SHP77 treated with DMSO at 0.1 percent for 48 hours (cell line): ENCODE measurements around the gene ARL15.
A peak's percentile ranks its signal among the peaks of the same experiment; 100 is the strongest.

Experiments used
- DNase-seq: peaks from one replicate; lab custom pipeline; 2025; lab: John Stamatoyannopoulos, UW

ARL15 gene

DNA sequence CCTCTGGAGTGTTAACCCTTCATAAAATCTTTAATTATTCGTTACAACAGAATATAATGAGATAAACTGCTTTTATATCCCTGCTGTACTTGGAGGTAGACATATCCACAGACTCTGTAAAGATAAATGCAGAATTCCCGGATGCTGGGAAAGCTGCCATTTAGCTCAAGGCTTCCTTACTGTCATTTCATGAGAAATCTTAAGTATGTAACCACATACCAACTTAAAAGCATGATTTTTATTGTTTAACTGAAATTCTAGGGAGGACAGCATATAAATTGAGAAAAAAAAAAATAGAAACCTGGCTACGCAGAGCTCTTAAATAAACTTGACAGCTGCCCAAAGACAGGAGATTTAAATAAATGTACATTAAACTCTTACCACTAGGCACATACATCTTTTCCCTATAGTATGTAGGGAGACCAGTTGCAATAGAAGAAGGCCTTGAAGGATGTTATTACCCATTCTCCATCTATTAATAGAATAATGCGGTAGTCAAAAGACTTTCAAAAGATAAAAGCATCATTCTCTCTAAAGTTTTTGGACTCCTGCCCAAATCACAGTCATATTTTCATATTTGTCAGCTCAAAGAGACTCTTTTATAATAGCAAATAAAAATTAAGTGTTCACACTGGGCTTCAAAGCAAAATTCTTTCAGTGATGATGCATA lies 376.1 kb downstream of the ARL15 start:
- DNase-seq, result no peak

DNA sequence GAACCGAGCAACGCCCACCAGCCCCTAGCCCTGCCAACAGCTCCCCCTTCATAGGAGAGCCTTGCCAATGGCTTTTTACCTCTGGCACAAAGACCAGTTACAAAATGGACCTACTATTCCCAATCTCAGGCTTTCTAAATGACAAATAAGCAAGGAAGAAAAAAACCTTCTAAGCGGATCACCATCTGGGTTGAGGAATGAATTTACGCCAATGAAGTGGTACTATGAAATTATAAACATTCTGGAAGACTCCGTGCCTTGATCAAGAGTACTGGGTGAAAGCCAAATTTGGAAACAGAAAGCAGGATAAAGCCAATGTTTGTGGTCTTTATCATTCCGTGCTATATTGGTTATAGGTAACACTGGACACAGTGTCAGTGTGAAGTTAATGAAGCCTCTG lies 378.0 kb downstream of the ARL15 start:
- DNase-seq, result no peak

DNA sequence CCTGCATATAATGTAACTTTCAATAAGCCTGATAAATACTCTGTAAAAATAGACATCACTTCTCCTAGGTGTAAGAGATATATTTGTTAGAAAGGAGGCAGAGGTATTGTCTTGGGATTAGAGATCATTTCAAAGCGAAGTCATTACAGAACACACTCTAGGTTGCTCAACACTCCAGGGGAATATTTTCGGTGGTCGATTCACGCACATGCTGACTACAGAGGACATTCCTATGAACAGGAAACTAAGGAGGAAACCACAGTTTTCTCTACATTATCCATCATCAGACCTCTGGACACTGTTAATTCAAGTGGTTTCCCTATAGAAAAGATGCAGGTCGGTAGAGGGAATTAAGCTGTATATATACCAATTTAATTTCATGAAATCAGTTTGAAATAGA lies 379.9 kb downstream of the ARL15 start:
- no peak for DNase-seq

DNA sequence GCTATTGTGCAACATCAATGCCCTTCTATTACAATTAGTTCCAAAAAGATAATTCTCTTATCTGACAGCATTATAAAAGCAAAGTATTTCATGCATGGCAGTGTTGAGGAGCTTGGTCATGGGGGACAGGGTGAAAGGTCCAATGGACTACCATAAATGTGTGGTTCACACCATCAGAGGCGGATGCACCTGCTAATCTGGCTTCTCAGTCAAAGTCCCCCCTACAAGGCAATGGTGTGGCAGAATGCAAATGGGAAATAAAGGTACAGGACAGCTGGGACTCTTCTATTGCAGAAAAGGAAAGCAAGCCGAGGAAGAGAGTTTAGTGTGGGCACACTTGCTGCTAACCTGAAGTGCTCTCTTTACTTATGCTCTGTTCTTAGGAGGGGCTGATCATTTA lies 380.8 kb downstream of the ARL15 start:
- no peak for DNase-seq

DNA sequence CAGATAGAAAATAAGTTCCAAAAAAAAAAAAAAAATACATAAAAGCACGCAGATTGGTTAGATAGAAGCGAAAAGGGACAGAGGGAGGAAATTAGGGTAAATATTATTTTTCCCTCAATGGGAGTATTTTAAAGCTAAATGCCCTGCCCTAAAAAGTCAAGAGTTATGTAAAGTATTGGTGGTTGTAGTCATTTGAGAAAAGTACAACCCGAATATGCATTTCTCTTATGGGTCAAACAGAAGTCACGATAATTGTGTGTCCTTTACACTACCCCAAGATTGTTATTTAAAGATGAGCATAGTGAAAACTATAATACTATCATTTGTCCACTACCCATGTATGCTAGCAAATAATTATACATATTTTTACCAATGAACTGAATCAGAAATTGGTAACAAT lies 381.2 kb downstream of the ARL15 start:
- no peak for DNase-seq

DNA sequence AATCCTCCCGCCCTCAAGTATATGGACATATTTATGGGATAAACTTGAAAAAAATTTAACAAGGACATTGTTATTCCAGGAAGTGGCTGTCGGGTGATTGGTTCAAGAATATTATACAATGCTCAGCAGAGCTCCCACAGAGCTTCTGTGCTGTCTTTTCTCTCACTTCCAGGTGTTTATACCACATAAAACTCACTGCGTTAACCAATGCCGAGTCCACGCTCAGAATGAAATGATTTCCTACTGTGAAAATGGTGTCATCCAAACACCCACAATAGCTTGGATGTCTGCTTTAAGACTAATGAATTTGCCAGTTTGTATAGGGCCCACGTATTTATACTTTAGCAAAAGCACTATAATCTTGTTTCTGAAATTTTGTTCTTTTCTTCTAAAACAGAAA lies 381.7 kb downstream of the ARL15 start:
- no peak for DNase-seq

DNA sequence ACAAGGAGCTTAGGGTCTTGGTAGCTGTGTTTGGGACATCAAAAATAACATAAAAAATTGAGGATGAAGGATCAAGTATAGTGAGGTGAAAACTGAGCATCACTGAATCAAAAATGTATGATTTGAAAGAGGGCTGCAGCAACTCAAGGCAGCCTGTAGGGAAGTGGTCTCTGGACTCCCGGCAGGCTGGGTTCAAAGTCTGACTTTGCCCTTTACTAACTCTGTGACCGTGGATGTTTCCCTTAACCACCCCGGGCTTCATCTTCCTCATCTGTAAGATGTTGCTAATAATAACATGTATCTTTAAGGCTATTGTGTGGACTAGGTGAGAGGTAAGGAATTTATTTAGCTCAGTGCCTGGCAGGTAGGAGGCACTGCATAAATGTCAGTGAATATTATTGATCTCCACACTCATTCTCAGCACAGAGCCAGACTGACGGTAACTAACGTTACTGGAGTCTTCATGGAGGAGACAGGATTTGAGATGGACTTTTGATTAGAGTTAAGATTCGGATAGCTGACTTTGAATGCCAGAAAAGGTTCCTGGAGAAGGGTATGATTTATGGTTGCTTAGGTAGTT lies 382.6 kb downstream of the ARL15 start:
- DNase-seq, result no peak

DNA sequence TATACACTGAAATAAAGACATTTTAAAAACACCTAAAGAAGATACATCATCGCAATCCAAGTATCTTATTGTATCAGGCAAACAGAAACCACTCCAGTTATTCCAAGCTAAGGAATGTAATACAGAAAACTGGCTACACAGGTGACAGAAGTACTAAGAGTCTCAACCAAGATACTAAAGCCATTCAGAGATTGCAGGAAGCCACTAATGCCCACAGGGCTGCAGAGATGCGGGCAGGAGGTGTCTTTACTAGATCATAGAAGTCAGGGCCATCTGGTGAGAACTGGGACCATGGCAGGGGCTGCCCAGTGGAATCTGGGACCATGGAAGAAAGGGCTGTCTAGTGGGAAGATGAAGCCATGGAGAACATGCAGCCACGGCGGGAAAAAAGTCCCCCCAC lies 384.3 kb downstream of the ARL15 start:
- DNase-seq, result no peak

DNA sequence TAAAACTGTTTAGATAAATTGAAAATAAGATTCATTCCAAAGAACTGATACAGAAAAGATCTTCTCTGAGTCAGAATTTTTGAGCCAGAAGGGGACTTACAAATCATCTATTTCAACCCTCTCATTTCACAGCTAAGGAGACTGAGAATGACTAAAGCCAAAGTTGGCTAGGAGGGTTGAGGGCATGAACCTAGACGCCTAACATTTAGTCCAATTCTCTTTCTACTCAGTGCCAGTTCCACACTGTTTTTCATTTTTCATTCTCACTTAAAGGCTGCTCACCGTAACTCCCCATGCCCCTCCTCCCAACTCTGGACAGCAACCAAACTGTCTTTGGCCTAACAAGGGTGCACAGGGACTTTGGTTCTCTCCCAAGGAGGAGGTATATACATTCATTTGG lies 386.0 kb downstream of the ARL15 start:
- DNase-seq, result no peak

DNA sequence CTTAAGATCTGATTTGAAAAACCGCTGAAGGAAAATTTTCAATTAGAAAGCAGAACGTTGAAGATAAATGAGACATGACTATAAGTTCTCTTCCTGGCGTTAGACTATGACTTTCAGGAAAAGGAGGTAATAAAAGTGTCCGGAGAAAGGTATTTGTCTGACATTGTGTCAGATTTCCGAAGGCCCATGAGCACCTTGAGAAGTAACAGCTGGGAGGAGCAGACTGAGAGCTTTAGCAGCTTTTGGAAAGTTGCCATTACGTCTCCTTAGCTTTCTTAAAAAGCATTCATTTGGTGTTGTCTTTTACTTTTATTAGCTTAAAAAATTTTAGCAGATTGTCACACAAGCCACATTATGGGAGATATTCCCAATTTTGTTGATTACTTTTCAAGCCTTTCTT lies 386.4 kb downstream of the ARL15 start:
- no peak for DNase-seq

DNA sequence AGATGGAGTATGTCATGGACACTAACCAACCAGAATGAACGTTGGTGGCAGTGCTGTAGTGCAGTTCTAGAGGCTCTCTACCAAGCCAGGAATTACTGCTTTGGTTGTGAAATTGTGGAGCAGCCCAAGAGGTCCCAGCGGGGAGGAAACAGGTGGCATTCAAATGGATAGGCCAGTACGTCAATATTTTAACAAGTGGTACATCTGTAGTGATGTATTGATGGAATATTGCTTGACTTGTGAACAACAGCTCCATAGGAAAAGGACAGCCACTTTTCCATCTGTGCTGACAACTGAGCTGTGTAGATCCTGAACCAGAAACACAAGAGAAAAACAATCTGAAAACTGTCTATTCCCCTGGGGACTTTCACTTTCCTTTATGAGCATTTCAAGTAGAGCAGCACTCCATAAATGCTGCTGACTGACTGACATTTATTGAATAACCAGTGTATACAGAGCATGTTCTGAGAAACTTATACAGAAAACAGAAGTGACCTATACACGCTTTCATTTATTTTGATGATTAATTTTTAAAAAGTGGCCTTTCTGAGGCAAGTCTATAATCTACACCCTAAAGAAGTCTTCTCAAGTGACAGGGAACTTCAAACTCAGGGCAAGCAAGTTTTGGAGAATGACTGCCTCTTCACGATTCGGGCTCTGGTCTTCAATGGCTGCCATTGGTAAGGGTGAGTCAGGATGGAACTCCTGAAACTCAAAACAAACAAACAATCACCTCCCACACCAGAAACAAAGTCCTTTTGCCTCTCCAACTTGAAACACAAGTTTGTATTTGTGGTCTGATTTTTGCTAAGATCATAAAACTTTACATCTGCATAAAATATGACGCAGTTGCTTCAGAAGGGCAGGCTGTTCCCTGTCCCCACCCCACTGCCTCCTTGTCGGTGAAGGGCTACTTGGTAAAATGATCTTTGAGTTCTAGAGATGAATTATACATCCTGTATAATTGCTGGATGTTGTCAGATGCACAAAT lies 387.6 kb downstream of the ARL15 start:
- no peak for DNase-seq

DNA sequence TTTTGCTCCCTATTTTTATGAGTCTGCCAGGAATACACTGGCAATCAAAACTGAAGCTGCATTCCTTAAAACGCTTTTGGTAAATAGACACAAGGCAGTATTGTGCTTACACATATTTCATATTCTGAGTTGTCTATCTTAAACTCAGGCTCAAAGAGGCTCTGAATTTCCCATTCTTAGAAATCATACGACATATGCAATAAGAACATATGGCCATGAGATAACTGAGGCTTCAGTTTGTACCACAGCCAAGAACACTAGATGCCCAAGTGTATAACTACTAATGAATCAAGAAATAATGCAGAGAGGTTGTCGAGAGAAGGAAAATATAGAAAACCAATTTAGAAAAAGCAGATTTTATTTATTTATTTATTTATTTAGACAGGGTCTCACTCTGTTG lies 392.5 kb downstream of the ARL15 start:
- no peak for DNase-seq

DNA sequence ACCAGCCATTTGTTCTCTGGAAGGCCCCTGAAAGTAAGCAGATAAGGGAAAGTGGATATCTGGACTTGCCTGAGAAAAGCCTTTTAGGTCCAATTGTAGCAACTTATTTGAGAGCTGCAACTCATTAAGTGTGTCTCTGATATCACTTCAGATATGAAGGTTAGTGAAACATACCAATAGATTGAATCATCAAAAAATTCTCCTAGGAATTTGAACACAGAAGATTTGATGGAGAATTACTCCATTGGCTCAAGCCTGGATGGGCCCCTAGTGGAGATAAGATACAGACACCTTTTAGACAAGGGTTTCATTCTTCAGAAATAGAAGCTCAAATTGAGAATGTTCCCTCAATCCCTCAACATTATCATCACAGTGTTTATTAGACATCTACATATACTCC lies 393.3 kb downstream of the ARL15 start:
- no peak for DNase-seq

DNA sequence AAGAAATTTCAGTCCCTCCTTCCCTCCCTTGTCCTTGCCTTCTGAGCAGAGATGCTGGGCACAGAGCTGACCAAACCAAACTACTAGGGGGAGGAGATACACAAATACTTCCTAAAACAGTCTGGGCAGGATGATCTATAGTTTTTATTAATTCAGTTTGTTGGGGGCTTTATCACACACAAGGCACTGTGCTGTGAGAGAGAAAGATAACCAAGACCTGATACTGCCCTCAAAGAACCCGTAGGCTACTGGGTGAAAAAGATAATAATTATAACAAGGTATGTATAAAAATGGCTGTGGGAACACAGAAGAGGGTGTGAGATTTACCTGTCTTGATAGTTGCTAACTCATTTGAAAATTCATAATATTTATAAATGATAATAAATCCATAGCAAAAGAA lies 395.3 kb downstream of the ARL15 start:
- DNase-seq, result no peak

DNA sequence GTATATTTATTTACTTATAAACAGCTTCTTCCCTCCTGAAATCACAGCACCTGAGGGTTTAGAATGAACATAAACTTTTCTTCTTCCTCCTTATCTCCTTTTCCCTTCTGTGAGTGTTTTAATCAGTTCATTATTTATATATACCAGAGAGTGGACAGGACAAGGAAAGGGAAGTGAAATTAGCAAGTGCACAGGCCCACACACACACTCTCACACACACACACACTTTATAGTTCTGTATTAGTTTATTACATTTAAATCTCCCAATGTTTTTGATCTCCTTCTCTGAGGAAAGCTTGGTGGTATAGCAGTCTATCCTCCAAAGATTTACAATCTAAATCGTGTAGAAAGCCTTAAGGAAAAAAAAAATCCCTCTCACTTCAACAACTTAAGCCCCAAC lies 396.4 kb downstream of the ARL15 start:
- DNase-seq, result no peak

DNA sequence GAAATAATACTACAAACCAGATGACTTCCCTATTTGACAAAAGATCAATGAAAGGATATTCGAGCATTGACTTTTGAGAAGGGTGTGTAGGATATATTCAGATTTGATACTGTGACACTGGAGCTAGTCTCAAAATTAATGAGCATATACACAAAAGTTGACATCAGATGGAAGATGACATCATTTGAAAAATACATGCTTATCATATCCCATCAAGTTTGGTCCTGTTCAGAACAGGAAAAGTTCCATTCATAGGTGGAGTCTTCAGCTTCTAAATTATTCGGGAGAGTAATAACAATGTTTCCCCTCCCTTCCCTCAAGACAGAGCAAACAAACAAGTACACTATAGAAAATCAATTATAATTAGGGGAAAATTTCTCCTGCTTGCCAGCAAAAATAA lies 401.6 kb downstream of the ARL15 start:
- DNase-seq, result no peak

DNA sequence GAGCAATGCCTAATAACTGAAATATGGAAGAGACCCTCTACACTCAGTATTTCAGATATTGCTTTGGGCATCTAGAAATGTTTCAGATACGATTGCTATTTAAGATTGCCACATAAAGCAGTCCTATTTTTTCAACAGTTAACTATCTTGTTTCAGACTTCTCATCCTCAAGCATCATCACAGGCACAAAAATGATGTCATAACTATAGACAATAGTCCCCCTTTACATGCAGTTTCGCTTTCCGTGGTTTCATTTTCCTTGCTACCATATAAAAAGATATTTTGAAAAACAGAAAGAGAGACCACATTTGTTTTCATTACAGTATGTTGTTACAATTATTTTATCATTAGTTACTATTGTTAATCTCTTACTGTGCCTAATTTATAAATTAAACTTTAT lies 402.5 kb downstream of the ARL15 start:
- no peak for DNase-seq

DNA sequence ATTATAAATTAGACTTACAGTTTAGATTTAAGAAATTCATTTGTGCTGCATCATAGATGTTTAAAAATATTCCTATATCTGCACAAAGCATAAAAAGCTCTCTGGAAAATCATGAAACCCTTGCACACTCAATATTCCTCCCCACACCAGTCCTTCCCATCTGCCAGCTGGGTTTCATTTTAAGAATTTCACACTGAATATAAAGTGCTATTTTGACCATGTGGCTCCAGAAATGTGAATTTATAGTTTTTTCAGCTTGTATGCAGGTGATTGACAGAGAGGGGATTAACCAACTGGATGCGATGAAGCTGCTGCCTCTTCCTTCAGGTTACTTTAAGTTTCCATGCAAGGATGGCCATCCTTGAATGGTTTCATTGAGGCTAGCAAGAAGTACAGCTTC lies 403.6 kb downstream of the ARL15 start:
- no peak for DNase-seq

DNA sequence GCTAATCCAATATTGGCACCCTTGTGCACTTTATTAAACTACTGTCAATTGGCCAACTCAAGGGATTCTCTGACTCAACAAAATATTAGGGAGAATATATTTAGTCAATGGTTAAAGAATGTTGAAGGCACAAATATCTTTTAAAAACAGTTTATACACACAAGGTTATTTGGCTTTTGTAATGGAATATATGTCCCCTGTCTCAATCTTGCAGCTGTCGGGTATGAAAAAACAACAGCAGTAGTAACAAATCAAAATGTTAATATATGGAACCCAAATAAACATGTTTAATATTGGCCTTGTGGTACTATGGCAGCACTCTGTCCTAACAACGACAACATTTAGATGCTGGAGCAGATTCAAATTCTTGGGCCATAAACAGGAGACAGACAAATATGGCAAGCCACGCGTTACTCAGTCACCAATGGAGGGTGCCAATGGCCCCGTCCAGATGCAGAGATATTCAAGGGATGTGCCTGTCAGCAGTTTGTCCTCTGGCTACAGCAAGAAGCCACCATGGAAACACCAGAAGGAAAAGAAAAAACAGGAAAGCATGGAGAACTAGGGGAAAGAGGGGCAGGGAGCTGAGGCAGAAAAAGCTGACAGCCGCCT lies 408.0 kb downstream of the ARL15 start:
- DNase-seq, result no peak

DNA sequence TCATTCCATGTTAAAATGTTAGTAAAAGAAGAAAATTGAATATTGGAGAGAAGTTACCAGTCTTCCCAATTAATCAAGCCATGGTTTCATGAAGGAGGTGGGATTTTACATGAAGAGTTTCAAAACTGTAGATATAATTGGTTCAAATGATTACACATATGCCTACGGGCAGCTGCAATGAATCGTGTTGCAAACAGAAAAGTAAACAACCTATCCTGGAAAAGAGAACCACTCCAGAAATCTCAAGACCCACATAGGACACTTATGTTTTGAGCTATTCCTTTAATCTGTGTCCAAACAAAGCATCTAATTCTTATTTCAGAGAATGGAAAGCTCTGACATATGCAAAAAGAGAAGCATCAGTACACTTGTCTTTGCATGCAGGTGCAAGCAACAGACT lies 409.7 kb downstream of the ARL15 start:
- peak; percentile 20 for DNase-seq

DNA sequence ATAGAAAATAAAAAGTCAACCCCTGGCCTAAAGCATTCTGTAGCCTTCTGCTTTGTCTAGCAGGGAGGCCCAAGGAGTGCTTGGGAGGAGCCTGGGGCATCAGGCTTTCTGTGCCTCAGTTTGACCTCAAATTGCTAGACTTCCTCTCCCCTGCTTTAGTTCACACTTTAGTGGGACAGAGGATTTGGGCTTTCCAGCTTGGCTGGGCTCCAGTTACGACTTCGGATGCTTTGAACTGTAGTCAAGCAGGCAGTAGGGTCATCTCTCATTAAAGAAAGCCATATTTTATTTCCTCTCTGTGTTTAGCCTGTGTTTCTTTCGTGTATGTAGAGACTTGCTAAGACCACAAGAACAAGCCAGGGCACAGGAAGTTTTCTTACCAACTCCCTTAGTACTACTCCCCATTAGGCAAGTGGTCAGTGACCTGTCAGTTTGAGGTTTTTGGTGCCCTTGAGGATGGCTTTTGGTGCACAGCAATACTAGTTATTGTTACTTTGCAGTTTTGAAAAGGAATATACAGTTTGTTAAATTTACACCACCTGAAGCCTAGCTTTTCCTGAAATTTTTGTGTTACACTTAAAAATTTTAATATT lies 415.2 kb downstream of the ARL15 start:
- DNase-seq, result no peak

DNA sequence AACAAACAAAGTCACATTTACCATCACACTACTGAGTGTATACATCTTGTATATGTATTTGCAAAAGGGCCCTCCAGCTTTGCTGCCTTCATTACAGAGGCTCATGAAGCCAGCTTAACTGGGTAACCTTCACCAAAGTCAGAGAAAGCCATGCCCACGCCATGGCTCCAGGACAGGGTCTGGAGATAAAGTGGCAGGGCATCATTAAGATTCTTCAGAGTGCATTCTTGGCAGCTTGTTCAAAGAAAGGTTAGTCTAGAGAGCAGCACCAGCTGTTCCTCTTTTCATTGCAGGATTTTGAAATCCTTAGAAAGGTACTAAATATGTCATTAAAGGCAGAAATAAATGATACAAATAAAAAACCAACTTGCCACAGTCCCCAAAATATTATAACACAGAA lies 416.7 kb downstream of the ARL15 start:
- DNase-seq, result no peak
